HepG2 (cell line): ENCODE measurements around the gene THADA. TPM values are rescaled to one million over a fixed set of nuclear protein-coding genes. Genes with fewer than 3 reads are reported as not detected.

Source experiments
- CCAR2 ChIP-seq: fragments of 200-400 bp; formaldehyde crosslinking; optimal IDR thresholded peaks from 2 replicates; pipeline ENCODE3; 2018; ENCODE audit warnings: low read depth, mild to moderate bottlenecking, low read length, moderate library complexity
- CREB1 ChIP-seq, 2 experiments: fragments of 450-650 bp in 1 of 2; IDR thresholded peaks; 2 replicates each; pipeline ENCODE4 v1.6.1; 2016 to 2017; ENCODE audit warnings: control low read depth in 1 of 2, mild to moderate bottlenecking in 1 of 2, missing compliant biosample characterization in 1 of 2, missing genetic modification characterization in 1 of 2
- EHMT2 ChIP-seq: fragments of 200-600 bp; sonication (generic); IDR thresholded peaks from 2 replicates; pipeline ENCODE4 v1.7.0; 2017; ENCODE audit warnings: antibody characterized with exemption, low read depth, low read length, borderline replicate concordance
- HMGA1 ChIP-seq: sonication (generic); formaldehyde crosslinking; conservative IDR thresholded peaks from 2 replicates; pipeline ENCODE4 v1.4.0; 2020; ENCODE audit warnings: missing genetic modification reagents
- HNRNPL ChIP-seq: fragments of 200-400 bp; formaldehyde crosslinking; IDR thresholded peaks from 2 replicates; pipeline ENCODE4 v1.6.1; 2017; ENCODE audit warnings: mild to moderate bottlenecking, low read depth, low read length
- HOXA5 ChIP-seq: sonication (generic); formaldehyde crosslinking; IDR thresholded peaks from 2 replicates; pipeline ENCODE4 v1.4.0; 2020; ENCODE audit warnings: missing genetic modification reagents
- HOXA9 ChIP-seq: sonication (generic); formaldehyde crosslinking; IDR thresholded peaks from 2 replicates; pipeline ENCODE4 v1.8.1; 2022; ENCODE audit warnings: missing genetic modification reagents, mild to moderate bottlenecking, moderate library complexity, borderline replicate concordance
- KDM4B ChIP-seq: sonication (generic); formaldehyde crosslinking; IDR thresholded peaks from 2 replicates; pipeline ENCODE4 v1.4.0; 2020; ENCODE audit warnings: missing genetic modification reagents
- MAFK ChIP-seq, 2 experiments: IDR thresholded peaks in 1 of 2; conservative IDR thresholded peaks in 1 of 2; 2 replicates each; pipeline ENCODE4 v1.6.1; 2011; ENCODE audit warnings: improper control_type of control experiment in 2 of 2, low read length in 2 of 2
- NCOA2 ChIP-seq: sonication (generic); formaldehyde crosslinking; IDR thresholded peaks from 2 replicates; pipeline ENCODE4 v1.8.0; 2022; ENCODE audit warnings: inconsistent platforms
- PAWR ChIP-seq: sonication (generic); formaldehyde crosslinking; IDR thresholded peaks from 2 replicates; pipeline ENCODE4 v1.4.0; 2020; ENCODE audit warnings: missing genetic modification reagents, mild to moderate bottlenecking, borderline replicate concordance
- REST ChIP-seq, 2 experiments: IDR thresholded peaks; 2 replicates each; pipeline ENCODE4 v1.6.1; 2011 to 2012; ENCODE audit warnings: low read length in 2 of 2, borderline replicate concordance in 1 of 2, low read depth in 1 of 2, mild to moderate bottlenecking in 1 of 2, moderate library complexity in 1 of 2
- SMAD9 ChIP-seq: sonication (generic); formaldehyde crosslinking; IDR thresholded peaks from 2 replicates; pipeline ENCODE4 v1.5.1; 2020; ENCODE audit warnings: mild to moderate bottlenecking, missing genetic modification reagents
- SMC3 ChIP-seq: IDR thresholded peaks from 2 replicates; pipeline ENCODE4 v1.6.1; 2011; ENCODE audit warnings: low read length, improper control_type of control experiment
- ZBTB34 ChIP-seq: sonication (generic); formaldehyde crosslinking; IDR thresholded peaks from 2 replicates; pipeline ENCODE4 v1.8.0; 2022; ENCODE audit warnings: mild to moderate bottlenecking, missing genetic modification reagents
- ZBTB7B ChIP-seq: sonication (generic); formaldehyde crosslinking; IDR thresholded peaks from 2 replicates; pipeline ENCODE4 v1.4.0; 2020; ENCODE audit warnings: missing genetic modification reagents
- ZNF124 ChIP-seq: sonication (generic); formaldehyde crosslinking; IDR thresholded peaks from 2 replicates; pipeline ENCODE4 v1.4.0; 2020; ENCODE audit warnings: missing genetic modification reagents
- ZNF251 ChIP-seq: sonication (generic); formaldehyde crosslinking; IDR thresholded peaks from 2 replicates; pipeline ENCODE4 v1.9.0; 2021; ENCODE audit warnings: mild to moderate bottlenecking, missing genetic modification reagents
- ZNF503 ChIP-seq: sonication (generic); formaldehyde crosslinking; IDR thresholded peaks from 2 replicates; pipeline ENCODE4 v1.4.0; 2020; ENCODE audit warnings: missing genetic modification reagents
- ZNF530 ChIP-seq: sonication (generic); formaldehyde crosslinking; IDR thresholded peaks from 2 replicates; pipeline ENCODE4 v1.5.0; 2020; ENCODE audit warnings: low read depth, mild to moderate bottlenecking, missing genetic modification reagents
- ZNF550 ChIP-seq: sonication (generic); formaldehyde crosslinking; IDR thresholded peaks from 2 replicates; pipeline ENCODE4 v1.4.0; 2020; ENCODE audit warnings: mild to moderate bottlenecking, missing genetic modification reagents, borderline replicate concordance
- ZNF614 ChIP-seq: IDR thresholded peaks from 2 replicates; pipeline ENCODE4 v1.6.1; 2018; ENCODE audit warnings: missing biosample characterization, missing genetic modification reagents, inconsistent platforms, borderline replicate concordance
- ZNF709 ChIP-seq: sonication (generic); formaldehyde crosslinking; IDR thresholded peaks from 2 replicates; pipeline ENCODE4 v1.5.0; 2020; ENCODE audit warnings: mild to moderate bottlenecking, missing genetic modification reagents
- ZSCAN5A ChIP-seq: sonication (generic); formaldehyde crosslinking; IDR thresholded peaks from 2 replicates; pipeline ENCODE4 v1.8.0; 2022; ENCODE audit warnings: mild to moderate bottlenecking, missing genetic modification reagents, borderline replicate concordance
- polyA plus RNA-seq, 8 experiments: library from polyadenylated mRNA; depleted of rRNA in 3 of 8; stranded (reverse) in 7 of 8; unstranded in 1 of 8; fragments of >200 nt; fragmentation: Illumina TruSeq in 4 of 8; extraction: Trizol in 4 of 8; gene quantifications; 2 replicates each; pipeline versions ENCODE4 v1.2.1 to v1.2.3, GENCODE V29; 2011 to 2016; ENCODE audit warnings: low read depth in 4 of 8, missing spikeins in 1 of 8, mixed read lengths in 1 of 8; ENCODE audit not compliant: insufficient read depth in 1 of 8
- total RNA-seq, 5 experiments: library from RNA; depleted of rRNA; stranded (reverse); fragments of >200 nt; fragmentation: Illumina TruSeq; extraction: Trizol; gene quantifications; 2 replicates each; pipeline ENCODE4 v1.2.3, GENCODE V29; 2016; ENCODE audit warnings: low read depth in 1 of 5

THADA gene
- total and polyA plus RNA-seq, 2 of the 13 experiments (the other 11 are each of a cell fraction or from before 2014, with no cell fraction given): 12.7 to 21.7 TPM

DNA sequence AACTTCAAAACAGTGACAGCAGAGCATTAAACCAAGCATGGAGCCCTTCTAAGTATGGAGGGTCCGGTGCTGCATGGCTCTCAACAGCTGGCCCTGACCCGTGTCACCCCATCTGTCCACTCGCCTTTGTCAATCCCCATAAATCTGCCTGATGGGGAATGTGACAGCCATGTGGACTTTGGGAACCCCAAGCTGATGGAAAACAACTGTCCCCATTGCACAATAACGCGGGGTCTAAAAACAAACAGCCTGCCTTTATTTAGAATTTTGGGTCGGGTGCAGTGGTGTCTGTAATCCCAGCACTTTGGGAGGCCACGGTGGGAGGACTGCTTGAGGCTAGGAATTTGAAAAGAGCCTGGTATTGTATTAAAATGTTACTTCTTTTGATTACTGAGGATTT lies 17.1 kb upstream of the THADA start (continued):
- TF ChIP-seq MAFK (conservative IDR thresholded peaks at IDR 0.05 in 1 of 2, IDR thresholded peaks at IDR 0.05 in 1 of 2; ENCODE audit: low read length in 2 of 2): no peak
- TF ChIP-seq NCOA2 (CRISPR knock-in tag): no peak
- no peak for TF ChIP-seq CCAR2
- TF ChIP-seq KDM4B (CRISPR knock-in tag): no peak
- TF ChIP-seq ZBTB7B (CRISPR knock-in tag): peak; percentile 39
- TF ChIP-seq ZNF503 (CRISPR knock-in tag): no peak
- no peak for TF ChIP-seq CREB1 (IDR thresholded peaks at IDR 0.05)
- no peak; the same call in 1 of the 2 replicates for TF ChIP-seq CREB1 (CRISPR knock-in tag; IDR thresholded peaks at IDR 0.05)
- TF ChIP-seq ZSCAN5A (CRISPR knock-in tag): no peak
- TF ChIP-seq PAWR (CRISPR knock-in tag): no peak
- TF ChIP-seq HNRNPL: no peak
- no peak for TF ChIP-seq ZNF124 (CRISPR knock-in tag)
- TF ChIP-seq REST (IDR thresholded peaks at IDR 0.05; ENCODE audit: borderline replicate concordance in 1 of 2, low read depth in 1 of 2, low read length in 2 of 2): no peak
- TF ChIP-seq HOXA9 (CRISPR knock-in tag): peak; percentile 93; the same call in 1 of the 2 replicates
- no peak for TF ChIP-seq HMGA1 (CRISPR knock-in tag)
- TF ChIP-seq ZNF251: no peak
- no peak for TF ChIP-seq ZNF550 (CRISPR knock-in tag)
- TF ChIP-seq SMC3: no peak
- TF ChIP-seq SMAD9 (CRISPR knock-in tag): no peak
- TF ChIP-seq ZNF709 (CRISPR knock-in tag): no peak
- TF ChIP-seq ZNF530 (CRISPR knock-in tag): no peak
- 0 out of 2 replicates have a peak, but pooled peaks have one; percentile 63 for TF ChIP-seq HOXA5 (CRISPR knock-in tag)
- TF ChIP-seq EHMT2: no peak
- no peak for TF ChIP-seq ZNF614 (CRISPR knock-in tag)
- TF ChIP-seq ZBTB34 (CRISPR knock-in tag): no peak
